Endothelial cell of umbilical vein (primary cell): ENCODE measurements around the gene OLFML2B. TPM values are rescaled to one million over a fixed set of nuclear protein-coding genes. Genes with fewer than 3 reads are reported as not detected.

Experiments
- BruUV-seq: library from RNA; stranded (reverse); fragments of 400-500 nt; replicated peaks from 2 replicates; lab custom pipeline; 2021; lab: Mats Ljungman, UMichigan
- CTCF ChIA-PET: fragments of 300-600, 350-600 bp; sonication (Branson Sonifier 250); formaldehyde crosslinking; loops from one replicate; lab custom pipeline; 2021; ENCODE audit warnings: antibody characterized with exemption, inconsistent platforms; lab: Charles Lee
- POLR2A ChIA-PET: fragments of 300-600, 350-600 bp; sonication (Branson Sonifier 250); formaldehyde crosslinking; loops from one replicate; lab custom pipeline; 2021; ENCODE audit warnings: antibody characterized with exemption, inconsistent platforms; lab: Charles Lee
- DNase-seq: peaks from one replicate; pipeline ENCODE4 v3.0.0-alpha.2; 2011; ENCODE audit warnings: low read depth, low spot score
- FAIRE-seq: peaks from 2 replicates; lab custom pipeline; 2011; peaks lifted over from hg19 to GRCh38; lab: Jason Lieb, UNC
- H2AFZ ChIP-seq: 2 replicates; pipeline ENCODE4 v1.6.0; 2012; ENCODE audit warnings: low read depth, low read length, control low read depth, inconsistent platforms
- H3K27ac ChIP-seq: 2 replicates; pipeline ENCODE4 v1.5.1; 2011; ENCODE audit warnings: low read depth, mild to moderate bottlenecking, control low read depth, low read length, moderate library complexity; ENCODE audit not compliant: insufficient read depth
- H3K27me3 ChIP-seq, 2 experiments: 2 replicates each; pipeline versions ENCODE4 v1.6.0 to v1.6.1; 2011; ENCODE audit warnings: low read length in 2 of 2, mixed read lengths in 1 of 2; ENCODE audit not compliant: control insufficient read depth in 2 of 2, insufficient read depth in 2 of 2
- H3K36me3 ChIP-seq, 2 experiments: 2 replicates in 1 of 2; 3 replicates in 1 of 2; pipeline ENCODE4 v1.5.1; 2011; ENCODE audit warnings: low read length in 2 of 2, mild to moderate bottlenecking in 1 of 2, moderate library complexity in 1 of 2; ENCODE audit not compliant: control insufficient read depth in 2 of 2, insufficient read depth in 2 of 2; ENCODE audit errors: extremely low read depth in 1 of 2
- H3K4me1 ChIP-seq: 3 replicates; pipeline ENCODE4 v1.5.1; 2011; ENCODE audit warnings: mild to moderate bottlenecking, low read length; ENCODE audit not compliant: control insufficient read depth, insufficient read depth; ENCODE audit errors: extremely low read depth
- H3K4me2 ChIP-seq: 2 replicates; pipeline ENCODE4 v1.6.1; 2011; ENCODE audit warnings: low read length, control low read depth, mixed read lengths; ENCODE audit not compliant: insufficient read depth
- H3K4me3 ChIP-seq, 3 experiments: fragments of 200-600 bp in 1 of 3; sonication (generic), shearing (Covaris generic) in 1 of 3; replicated peaks in 1 of 3; 2 replicates each; pipeline ENCODE4 v1.5.1; 2011 to 2016; ENCODE audit warnings: control low read depth in 3 of 3, low read length in 3 of 3, mild to moderate bottlenecking in 2 of 3, inconsistent platforms in 1 of 3, low read depth in 1 of 3, moderate library complexity in 1 of 3; ENCODE audit not compliant: insufficient read depth in 1 of 3
- H3K79me2 ChIP-seq: 2 replicates; pipeline ENCODE4 v1.6.0; 2012; ENCODE audit warnings: low read length, inconsistent platforms; ENCODE audit not compliant: control insufficient read depth, insufficient read depth
- H3K9ac ChIP-seq: replicated peaks from 2 replicates; pipeline ENCODE3; 2011; ENCODE audit warnings: low read length, control low read depth; ENCODE audit not compliant: insufficient read depth; ENCODE audit errors: extremely low read depth
- H3K9me1 ChIP-seq: replicated peaks from 3 replicates; pipeline ENCODE4 v1.6.0; 2011; ENCODE audit warnings: mild to moderate bottlenecking, low read length; ENCODE audit not compliant: control insufficient read depth, insufficient read depth; ENCODE audit errors: extremely low read depth
- H3K9me3 ChIP-seq: replicated peaks from 2 replicates; pipeline ENCODE4 v1.5.1; 2012; ENCODE audit warnings: low read length, inconsistent platforms; ENCODE audit not compliant: control insufficient read depth, insufficient read depth
- H4K20me1 ChIP-seq: replicated peaks from 2 replicates; pipeline ENCODE3; 2011; ENCODE audit warnings: mild to moderate bottlenecking, low read length; ENCODE audit not compliant: control insufficient read depth, insufficient read depth; ENCODE audit errors: extremely low read depth
- CTCF ChIP-seq, 2 donors: IDR thresholded peaks; 1 replicate in 1 of 2; 2 replicates in 1 of 2; pipeline ENCODE4 v1.5.1; 2011; ENCODE audit warnings: low read length in 2 of 2, mild to moderate bottlenecking in 2 of 2, moderate library complexity in 2 of 2, control low read depth in 1 of 2, inconsistent platforms in 1 of 2, low read depth in 1 of 2; ENCODE audit not compliant: insufficient read depth in 1 of 2; ENCODE audit errors: extremely low read depth in 1 of 2
- EZH2 ChIP-seq: IDR thresholded peaks from 2 replicates; pipeline ENCODE4 v1.6.1; 2012; ENCODE audit warnings: borderline replicate concordance, low read depth, mild to moderate bottlenecking, moderate library complexity, low read length, inconsistent platforms; ENCODE audit not compliant: severe bottlenecking
- FOS ChIP-seq: IDR thresholded peaks from 2 replicates; pipeline ENCODE4 v1.6.1; 2011; ENCODE audit warnings: mild to moderate bottlenecking, low read length, moderate library complexity, borderline replicate concordance; ENCODE audit not compliant: insufficient read depth
- GATA2 ChIP-seq: IDR thresholded peaks from 2 replicates; pipeline ENCODE4 v1.7.0; 2011; ENCODE audit warnings: low read depth, mild to moderate bottlenecking, moderate library complexity, mixed read lengths, low read length; ENCODE audit not compliant: insufficient read length, insufficient read depth
- JUN ChIP-seq: IDR thresholded peaks from 2 replicates; pipeline ENCODE4 v1.6.1; 2011; ENCODE audit warnings: borderline replicate concordance, low read depth; ENCODE audit not compliant: insufficient read length, insufficient read depth
- MAX ChIP-seq: IDR thresholded peaks from 2 replicates; pipeline ENCODE4 v1.6.1; 2011; ENCODE audit not compliant: insufficient read depth, insufficient read length
- MYC ChIP-seq: IDR thresholded peaks from one replicate; pipeline ENCODE4 v1.6.1; 2011; ENCODE audit warnings: mild to moderate bottlenecking, low read depth, low read length
- POLR2A ChIP-seq: IDR thresholded peaks from 2 replicates; pipeline ENCODE4 v1.6.1; 2012; ENCODE audit warnings: low read depth, mild to moderate bottlenecking, control low read depth, low read length
- POLR2AphosphoS5 ChIP-seq: IDR thresholded peaks from 2 replicates; pipeline ENCODE4 v1.6.1; 2012; ENCODE audit warnings: low read depth, mild to moderate bottlenecking, control low read depth, low read length, moderate library complexity; ENCODE audit not compliant: insufficient read depth
- dilution Hi-C: fragments of 300-500 bp; cut with MboI; formaldehyde crosslinking; loops from one replicate; pipeline ENCODE4 v1.15.0; 2019; ENCODE audit warnings: low sequenced_read_pairs; ENCODE audit not compliant: extremely low pct_ligation_motif_present
- intact Hi-C: fragments of 100-400 bp; cut with micrococcal nuclease; formaldehyde crosslinking; loops from one replicate; pipeline ENCODE4 v1.10.0; 2022
- polyA plus RNA-seq, 4 experiments: library from polyadenylated mRNA; depleted of rRNA in 3 of 4; stranded (reverse) in 3 of 4; unstranded in 1 of 4; fragments of >200 nt; gene quantifications; 2 replicates each; pipeline versions ENCODE4 v1.2.1 to v1.2.3, GENCODE V29; 2011 to 2012; ENCODE audit warnings: missing spikeins in 1 of 4
- total RNA-seq: library from RNA; stranded (reverse); gene quantifications from 2 replicates; pipeline ENCODE4 v1.2.3, GENCODE V29; 2021

OLFML2B gene
- total and polyA plus RNA-seq, 2 donors (not counting 3 experiments of a cell fraction or from before 2014, with no cell fraction given) = 0.58 to 0.62 TPM

DNA sequence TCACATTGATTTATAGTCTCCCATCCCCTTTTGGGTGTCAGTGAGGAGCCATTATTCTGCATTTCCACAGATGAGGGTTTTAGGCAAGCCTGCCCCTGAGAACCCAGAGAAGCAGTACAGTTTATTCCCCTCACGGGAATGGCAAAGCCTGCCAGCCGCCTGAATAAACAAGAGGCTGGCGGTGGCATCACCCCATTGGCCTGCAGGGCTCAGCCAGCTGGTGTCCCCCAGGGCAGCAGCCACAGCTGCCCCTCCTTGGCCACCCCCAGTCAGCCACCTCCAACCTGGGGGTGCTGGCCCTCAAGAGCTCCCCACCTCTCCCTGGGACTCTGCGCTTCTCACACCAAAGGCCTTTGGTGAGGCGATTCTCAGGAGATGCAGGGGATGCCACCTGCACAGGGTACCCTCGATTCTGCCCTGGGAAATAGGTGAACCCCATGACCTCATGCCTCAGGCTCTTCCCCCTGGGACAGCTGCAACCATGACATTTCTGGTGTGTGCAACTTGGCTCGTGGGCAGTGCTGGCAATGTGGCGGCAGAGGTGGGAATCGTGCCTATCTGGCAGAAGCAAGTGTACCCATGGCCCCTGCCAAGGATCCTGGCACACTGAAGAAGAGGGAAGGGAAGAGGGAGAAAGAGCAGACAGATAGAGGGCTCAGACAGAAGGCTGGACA, 14.0 kb downstream of the OLFML2B start:
- no peak overlapping the region for H3K4me2 ChIP-seq
- no peak overlapping the region for H3K4me3 ChIP-seq
- dilution Hi-C loops (no loop called here), intact Hi-C loops (no loop called here)
- peaks cover 14% of the 10 kb centered on the region in 2 experiments for H3K27me3 ChIP-seq
- H3K36me3 ChIP-seq = no peaks in the 10 kb centered on the region
- no peak for DNase-seq
- no peaks in the 10 kb centered on the region for H3K9me3 ChIP-seq
- FAIRE-seq = no peak
- H3K9ac ChIP-seq = no peak overlapping the region
- no peak overlapping the region for H2AFZ ChIP-seq
- H3K27ac ChIP-seq = no peak overlapping the region
- no peak for TF ChIP-seq JUN
- TF ChIP-seq CTCF (IDR thresholded peaks at IDR 0.05; ENCODE audit: extremely low read depth in 1 of 2, insufficient read depth in 1 of 2, low read depth in 1 of 2, low read length in 2 of 2) = no peak
- TF ChIP-seq POLR2A = no peak
- TF ChIP-seq MAX = no peak
- no peak for TF ChIP-seq POLR2AphosphoS5
- TF ChIP-seq GATA2 = no peak
- no peak for TF ChIP-seq MYC
- TF ChIP-seq FOS = no peak
- TF ChIP-seq EZH2 = no peak
- ChIA-PET CTCF (interaction anchor here (1.8 kb wide), 1 partner anchor 28 kb away, joined by 5 read pairs; no protein-coding TSS in a partner anchor), POLR2A (no interaction called here)
- H3K9me1 ChIP-seq = no peaks in the 10 kb centered on the region
- no peaks in the 10 kb centered on the region for H4K20me1 ChIP-seq
- no TSS peak for BruUV-seq
- no peaks in the 10 kb centered on the region for H3K4me1 ChIP-seq
- no peaks in the 10 kb centered on the region for H3K79me2 ChIP-seq
